ENCODE results near the gene EXOG. TPM values are rescaled to one million over a fixed set of nuclear protein-coding genes. Genes with fewer than 3 reads are reported as not detected.
A peak's percentile ranks its signal among the peaks of the same experiment; 100 is the strongest.

Gene EXOG
- 11.2 and 16.6 TPM in 2 replicates for total RNA-seq (2012; rRNA removed)

- H3K36me3 ChIP-seq (ENCODE audit: insufficient read depth, low read length): peaks cover 23% of the 10 kb centered on the region
- no peaks in the 10 kb centered on the region for H3K9me3 ChIP-seq (replicated peaks; ENCODE audit: low read length)
- H3K9ac ChIP-seq (ENCODE audit: low read depth, low read length): peak within 1 kb of the TSS; percentile 90
- peaks cover 21% of the 10 kb centered on the region for H3K4me1 ChIP-seq (ENCODE audit: control insufficient read depth, insufficient read depth, low read length)
- peak within 1 kb of the TSS; percentile 96 for H3K4me2 ChIP-seq (ENCODE audit: low read length)
- H3K27me3 ChIP-seq (ENCODE audit: control insufficient read depth, insufficient read depth, low read length): no peaks in the 10 kb centered on the region
- peak within 1 kb of the TSS; percentile 96 for H3K4me3 ChIP-seq (ENCODE audit: low read length)
These were observed at the start of gene EXOG for GRCh38 chr3:38496131-38496910. EXOG (plus strand) TSS chr3:38496340; CDS start chr3:38496368, 28 bp downstream.

- no peaks in the 10 kb centered on the region for H3K9me3 ChIP-seq (replicated peaks; ENCODE audit: low read length)
- no peaks in the 10 kb centered on the region for H3K27me3 ChIP-seq (ENCODE audit: control insufficient read depth, insufficient read depth, low read length)
- no peak overlapping the region for H3K9ac ChIP-seq (ENCODE audit: low read depth, low read length)
- H3K4me3 ChIP-seq (ENCODE audit: low read length): no peak overlapping the region
- H3K4me1 ChIP-seq (ENCODE audit: control insufficient read depth, insufficient read depth, low read length): no peaks in the 10 kb centered on the region
- H3K4me2 ChIP-seq (ENCODE audit: low read length): no peak overlapping the region
- H3K36me3 ChIP-seq (ENCODE audit: insufficient read depth, low read length): no peaks in the 10 kb centered on the region
These were observed 49.3 kb upstream of the EXOG start for GRCh38 chr3:38446812-38447211.

- no peak overlapping the region for H3K4me3 ChIP-seq (ENCODE audit: low read length)
- no peaks in the 10 kb centered on the region for H3K9me3 ChIP-seq (replicated peaks; ENCODE audit: low read length)
- H3K4me2 ChIP-seq (ENCODE audit: low read length): no peak overlapping the region
- H3K9ac ChIP-seq (ENCODE audit: low read depth, low read length): no peak overlapping the region
- H3K27me3 ChIP-seq (ENCODE audit: control insufficient read depth, insufficient read depth, low read length): no peaks in the 10 kb centered on the region
- H3K36me3 ChIP-seq (ENCODE audit: insufficient read depth, low read length): no peaks in the 10 kb centered on the region
- peaks cover 7% of the 10 kb centered on the region for H3K4me1 ChIP-seq (ENCODE audit: control insufficient read depth, insufficient read depth, low read length)
These were observed 45.3 kb upstream of the EXOG start for GRCh38 chr3:38450853-38451252.

GRCh38 chr3:38453075-38453912 lies 42.8 kb upstream of the EXOG start, which contains the start of gene ACVR2B:
ACVR2B (plus strand) TSS chr3:38453890; CDS start chr3:38454323, 433 bp downstream.
- Histone ChIP-seq H3K9ac (ENCODE audit: low read depth, low read length) (peak within 1 kb of the TSS; percentile 89), H3K4me2 (ENCODE audit: low read length) (peak within 1 kb of the TSS; percentile 100), H3K27me3 (ENCODE audit: control insufficient read depth, insufficient read depth, low read length) (no peaks in the 10 kb centered on the region), H3K4me3 (ENCODE audit: low read length) (peak within 1 kb of the TSS; percentile 89), H3K36me3 (ENCODE audit: insufficient read depth, low read length) (no peaks in the 10 kb centered on the region), H3K4me1 (ENCODE audit: control insufficient read depth, insufficient read depth, low read length) (peaks cover 18% of the 10 kb centered on the region), H3K9me3 (replicated peaks; ENCODE audit: low read length) (no peaks in the 10 kb centered on the region)

- no peaks in the 10 kb centered on the region for H3K27me3 ChIP-seq (ENCODE audit: control insufficient read depth, insufficient read depth, low read length)
- peaks cover 24% of the 10 kb centered on the region for H3K4me1 ChIP-seq (ENCODE audit: control insufficient read depth, insufficient read depth, low read length)
- no peaks in the 10 kb centered on the region for H3K36me3 ChIP-seq (ENCODE audit: insufficient read depth, low read length)
- no peaks in the 10 kb centered on the region for H3K9me3 ChIP-seq (replicated peaks; ENCODE audit: low read length)
- H3K4me2 ChIP-seq (ENCODE audit: low read length): peak overlapping the region; percentile 100
- H3K9ac ChIP-seq (ENCODE audit: low read depth, low read length): peak overlapping the region; percentile 89
- peak overlapping the region; percentile 89 for H3K4me3 ChIP-seq (ENCODE audit: low read length)
These were observed 42.3 kb upstream of the EXOG start for GRCh38 chr3:38453913-38454177.

GRCh38 chr3:38454178-38454883 lies 41.8 kb upstream of the EXOG start:
- Histone ChIP-seq H3K4me2 (ENCODE audit: low read length) (peak overlapping the region; percentile 100), H3K36me3 (ENCODE audit: insufficient read depth, low read length) (no peaks in the 10 kb centered on the region), H3K4me3 (ENCODE audit: low read length) (peak overlapping the region; percentile 89), H3K9ac (ENCODE audit: low read depth, low read length) (peak overlapping the region; percentile 89), H3K4me1 (ENCODE audit: control insufficient read depth, insufficient read depth, low read length) (peaks cover 28% of the 10 kb centered on the region), H3K27me3 (ENCODE audit: control insufficient read depth, insufficient read depth, low read length) (no peaks in the 10 kb centered on the region), H3K9me3 (replicated peaks; ENCODE audit: low read length) (no peaks in the 10 kb centered on the region)

- H3K9ac ChIP-seq (ENCODE audit: low read depth, low read length): peak overlapping the region; percentile 89
- H3K9me3 ChIP-seq (replicated peaks; ENCODE audit: low read length): no peaks in the 10 kb centered on the region
- no peaks in the 10 kb centered on the region for H3K27me3 ChIP-seq (ENCODE audit: control insufficient read depth, insufficient read depth, low read length)
- H3K36me3 ChIP-seq (ENCODE audit: insufficient read depth, low read length): no peaks in the 10 kb centered on the region
- H3K4me2 ChIP-seq (ENCODE audit: low read length): peak overlapping the region; percentile 100
- peaks cover 33% of the 10 kb centered on the region for H3K4me1 ChIP-seq (ENCODE audit: control insufficient read depth, insufficient read depth, low read length)
- H3K4me3 ChIP-seq (ENCODE audit: low read length): peak overlapping the region; percentile 89
These were observed 41.1 kb upstream of the EXOG start for GRCh38 chr3:38454884-38455638.

GRCh38 chr3:38455639-38456430 lies 40.3 kb upstream of the EXOG start:
- peak overlapping the region; percentile 100 for H3K4me2 ChIP-seq (ENCODE audit: low read length)
- H3K4me3 ChIP-seq (ENCODE audit: low read length): peak overlapping the region; percentile 89
- H3K9ac ChIP-seq (ENCODE audit: low read depth, low read length): peak overlapping the region; percentile 89
- no peaks in the 10 kb centered on the region for H3K27me3 ChIP-seq (ENCODE audit: control insufficient read depth, insufficient read depth, low read length)
- H3K36me3 ChIP-seq (ENCODE audit: insufficient read depth, low read length): no peaks in the 10 kb centered on the region
- peaks cover 36% of the 10 kb centered on the region for H3K4me1 ChIP-seq (ENCODE audit: control insufficient read depth, insufficient read depth, low read length)
- H3K9me3 ChIP-seq (replicated peaks; ENCODE audit: low read length): no peaks in the 10 kb centered on the region

- Histone ChIP-seq H3K9ac (ENCODE audit: low read depth, low read length) (no peak overlapping the region), H3K4me1 (ENCODE audit: control insufficient read depth, insufficient read depth, low read length) (peaks cover 37% of the 10 kb centered on the region), H3K4me3 (ENCODE audit: low read length) (no peak overlapping the region), H3K4me2 (ENCODE audit: low read length) (no peak overlapping the region), H3K36me3 (ENCODE audit: insufficient read depth, low read length) (no peaks in the 10 kb centered on the region), H3K27me3 (ENCODE audit: control insufficient read depth, insufficient read depth, low read length) (no peaks in the 10 kb centered on the region), H3K9me3 (replicated peaks; ENCODE audit: low read length) (no peaks in the 10 kb centered on the region)
These were observed 38.8 kb upstream of the EXOG start for GRCh38 chr3:38457111-38458003.
